ENCODE data around the gene TRRAP. TPM values are rescaled to one million over a fixed set of nuclear protein-coding genes. Genes with fewer than 3 reads are reported as not detected.

Gene TRRAP
- total and polyA plus RNA-seq, 2 of the 4 experiments (the other 2 are of a cell fraction) = 12.5 to 18.1 TPM

- Histone ChIP-seq H3K27ac (ENCODE audit: insufficient read depth, low read length) (no peak overlapping the region), H3K36me3 (ENCODE audit: control insufficient read depth, insufficient read depth, low read length) (peaks cover 5% of the 10 kb centered on the region), H4K5ac (ENCODE audit: low read depth, low read length) (no peak overlapping the region), H2BK15ac (ENCODE audit: low read depth, low read length) (no peak overlapping the region), H3K4me3 (ENCODE audit: insufficient read depth, low read depth, low read length) (no peak overlapping the region), H3K9me3 (ENCODE audit: control insufficient read depth, insufficient read depth, low read length) (no peaks in the 10 kb centered on the region), H3K23ac (ENCODE audit: low read depth, low read length) (no peak overlapping the region), H4K91ac (ENCODE audit: insufficient read depth, low read depth, low read length) (no peak overlapping the region), H3K4ac (ENCODE audit: low read depth, low read length) (no peak overlapping the region), H3K14ac (replicated peaks; ENCODE audit: low read depth, low read length) (no peak overlapping the region), H3K4me2 (ENCODE audit: low read depth, low read length) (no peak overlapping the region), H2BK5ac (ENCODE audit: low read depth, low read length, poor library complexity, severe bottlenecking) (no peak overlapping the region), H2BK20ac (ENCODE audit: low read depth, low read length) (no peak overlapping the region), H3K9ac (ENCODE audit: low read depth, low read length) (no peak overlapping the region), H3K9me1 (ENCODE audit: insufficient read depth, low read length) (peaks cover 5% of the 10 kb centered on the region; the same call in 1 of the 2 replicates), H3K79me1 (ENCODE audit: low read depth in 1 of 2, low read length in 2 of 2) (peaks cover 15 to 21% of the 10 kb centered on the region in 2 experiments; a peak in 3 of 4 replicates), H2AK5ac (ENCODE audit: low read depth, low read length) (no peak overlapping the region), H2AFZ (replicated peaks; ENCODE audit: low read length, poor library complexity) (no peak overlapping the region), H2AK9ac (replicated peaks; ENCODE audit: low read depth, low read length, poor library complexity) (peak overlapping the region; percentile 34), H3K56ac (ENCODE audit: extremely low read depth, insufficient read depth, low read length) (no peak overlapping the region), H4K20me1 (ENCODE audit: insufficient read depth, low read length) (peaks cover 11% of the 10 kb centered on the region), H3K4me1 (ENCODE audit: control insufficient read depth, insufficient read depth, low read length) (peaks cover 9% of the 10 kb centered on the region), H2BK120ac (ENCODE audit: low read depth, low read length) (no peak overlapping the region), H3K18ac (ENCODE audit: low read depth, low read length) (no peak overlapping the region), H4K8ac (ENCODE audit: low read depth in 2 of 2, low read length in 2 of 2) (peak overlapping the region in 1 of 2 experiments; percentile 94; a peak in 1 of 4 replicates), H3K27me3 (ENCODE audit: control insufficient read depth, insufficient read depth, low read length) (no peaks in the 10 kb centered on the region)
- BruUV-seq (replicated peaks) = no TSS peak
- intact Hi-C loops (cut with micrococcal nuclease) (no loop called here), dilution Hi-C loops (cut with HindIII; ENCODE audit: low sequenced_read_pairs, unreplicated experiment) (no loop called here), in situ Hi-C loops (cut with MboI; ENCODE audit: low sequenced_read_pairs) (no loop called here)
- DNase-seq (no peak), ATAC-seq (ENCODE audit: low read depth) (no peak)
- TF ChIP-seq RFX5 (IDR thresholded peaks at IDR 0.05; ENCODE audit: low read depth, low read length) = no peak
- no peak for TF ChIP-seq MXI1 (IDR thresholded peaks at IDR 0.05; ENCODE audit: borderline replicate concordance, low read depth, low read length)
- no peak for TF ChIP-seq MAZ (IDR thresholded peaks at IDR 0.05; ENCODE audit: borderline replicate concordance, low read depth, low read length)
- TF ChIP-seq POLR2A (IDR thresholded peaks at IDR 0.05; ENCODE audit: low read depth, low read length) = no peak
- TF ChIP-seq CEBPB (IDR thresholded peaks at IDR 0.05; ENCODE audit: low read depth, low read length) = no peak
- TF ChIP-seq MAFK (IDR thresholded peaks at IDR 0.05; ENCODE audit: low read depth, low read length) = no peak
- TF ChIP-seq RCOR1 (IDR thresholded peaks at IDR 0.05; ENCODE audit: insufficient replicate concordance, low read length) = no peak
- no peak for TF ChIP-seq ELK1 (IDR thresholded peaks at IDR 0.05; ENCODE audit: borderline replicate concordance, low read depth, low read length)
- TF ChIP-seq BHLHE40 (IDR thresholded peaks at IDR 0.05; ENCODE audit: low read depth, low read length) = no peak
- no peak for TF ChIP-seq CTCF (conservative IDR thresholded peaks at IDR 0.05; ENCODE audit: low read depth, low read length)
- TF ChIP-seq SMC3 (IDR thresholded peaks at IDR 0.05; ENCODE audit: low read depth, low read length) = no peak
- TF ChIP-seq CHD1 (IDR thresholded peaks at IDR 0.05; ENCODE audit: low read depth, low read length) = no peak
- TF ChIP-seq USF2 (IDR thresholded peaks at IDR 0.05; ENCODE audit: low read depth, low read length) = no peak
- no peak for TF ChIP-seq NFE2L2 (IDR thresholded peaks at IDR 0.05; ENCODE audit: low read depth, low read length)
- TF ChIP-seq RAD21 (IDR thresholded peaks at IDR 0.05; ENCODE audit: low read length) = no peak
- TF ChIP-seq FOS (IDR thresholded peaks at IDR 0.05; ENCODE audit: low read depth, low read length) = no peak
- CTCF ChIA-PET = no interaction called here
- POLR2A ChIA-PET (ENCODE audit: unreplicated experiment) = interaction anchor here (0.6 kb wide), 1 partner anchor 23 kb away, joined by 3 read pairs; no protein-coding TSS in a partner anchor
- WGBS, 2 experiments (ENCODE audit: extremely low coverage in 2 of 2, insufficient read length in 1 of 2) = 90% methylated on average over 2 of the region's 6 CpGs; no CpG with 5 or more reads in 1 of the 2 experiments
Observed at GRCh38 chr7:98877146-98877545, 1.2 kb upstream of the TRRAP start.
